ENCODE measurements around the gene ADORA1. TPM values are rescaled to one million over a fixed set of nuclear protein-coding genes. Genes with fewer than 3 reads are reported as not detected.

Gene ADORA1
- total RNA-seq = 0.30 and 0.32 TPM in 2 replicates

GRCh38 chr1:203127666-203128430 lies at the start of gene ADORA1:
Gene ADORA1 (plus strand): TSS chr1:203127726. CDS start chr1:203128842, 1,116 bp downstream.

GRCh38 chr1:203085528-203086406 lies 41.8 kb upstream of the ADORA1 start, which contains the start of gene MYOG:
Gene MYOG (minus strand): TSS chr1:203086012. CDS start chr1:203085961, 51 bp downstream.

GRCh38 chr1:203175237-203175826 lies 47.8 kb downstream of the ADORA1 start, which contains the start of gene MYBPH:
Gene MYBPH (minus strand): TSS chr1:203175826. CDS start chr1:203175755, 71 bp downstream.

GRCh38 chr1:203186446-203187303 lies 59.1 kb downstream of the ADORA1 start, which contains the start of gene CHI3L1:
Gene CHI3L1 (minus strand): TSS chr1:203186704. CDS start chr1:203186623, 81 bp downstream.

Other genes starting within 250 kb of the ADORA1 start
- gene RABIF, start 238.6 kb upstream of the ADORA1 start, total RNA-seq = 5.8 and 8.1 TPM in 2 replicates
- gene KLHL12, start 200.5 kb upstream of the ADORA1 start, total RNA-seq = 28.3 and 35.6 TPM in 2 replicates
- 93.9 and 98.3 TPM in 2 replicates for gene ADIPOR1, start 169.4 kb upstream of the ADORA1 start, total RNA-seq
- 20.8 and 23.1 TPM in 2 replicates for gene CYB5R1, start 160.5 kb upstream of the ADORA1 start, total RNA-seq
- 125 and 129 TPM in 2 replicates for gene TMEM183A, start 120.4 kb upstream of the ADORA1 start, total RNA-seq
- gene PPFIA4, start 101.2 kb upstream of the ADORA1 start, total RNA-seq = under 0.01 and 0.32 TPM in 2 replicates
- not detected in 2 replicates for gene MYOG, start 41.7 kb upstream of the ADORA1 start, total RNA-seq
- not detected in 2 replicates for gene MYBPH, start 48.1 kb downstream of the ADORA1 start, total RNA-seq
- 0.65 and 1.5 TPM in 2 replicates for gene CHI3L1, start 59.0 kb downstream of the ADORA1 start, total RNA-seq
- gene CHIT1, start 101.9 kb downstream of the ADORA1 start, total RNA-seq = under 0.01 TPM in 1 of 2 replicates, not detected in the other
- gene BTG2, start 177.8 kb downstream of the ADORA1 start, total RNA-seq = 17.9 and 32.2 TPM in 2 replicates
- 0.32 and 0.76 TPM in 2 replicates for gene FMOD, start 223.4 kb downstream of the ADORA1 start, total RNA-seq

All from epithelial cell of umbilical artery (primary cell).